HG03025 (cell line): ENCODE measurements around the gene TBC1D3L.
"Not testable (repeated sequence)": the region's sequence is repeated elsewhere in the genome, so short reads cannot be mapped to it uniquely, and the experiment has no call there.

Source experiments
- ATAC-seq: cut with Tn5 transposase; IDR thresholded peaks from one replicate; pipeline ENCODE4 v1.9.1; 2021; ENCODE audit warnings: mild to moderate bottlenecking, moderate library complexity; ENCODE audit not compliant: unreplicated experiment, low FRiP score

Gene TBC1D3L

GRCh38 chr17:37988960-37989359 lies at the start of gene TBC1D3L:
Gene TBC1D3L, minus strand, starts transcription at chr17:37989060. Its CDS starts 1,540 bp downstream, at chr17:37987520.
- ATAC-seq = not testable (repeated sequence)

- not testable (repeated sequence) for ATAC-seq
Measured at GRCh38 chr17:38003676-38004075, 14.8 kb upstream of the TBC1D3L start, which contains the start of gene TBC1D3D. Gene TBC1D3D, plus strand, starts transcription at chr17:38003976. Its CDS starts 1,585 bp downstream, at chr17:38005561.
